HepG2 (cell line): ENCODE measurements around the gene DTNB. TPM values are rescaled to one million over a fixed set of nuclear protein-coding genes. Genes with fewer than 3 reads are reported as not detected.

Source experiments
- KDM6A ChIP-seq: IDR thresholded peaks from 2 replicates; pipeline ENCODE4 v1.6.1; 2016; ENCODE audit warnings: low read depth
- SRY ChIP-seq: sonication (generic); formaldehyde crosslinking; IDR thresholded peaks from 2 replicates; pipeline ENCODE4 v1.8.0; 2022; ENCODE audit warnings: mild to moderate bottlenecking, missing genetic modification reagents
- ZNF432 ChIP-seq: sonication (generic); formaldehyde crosslinking; IDR thresholded peaks from 2 replicates; pipeline ENCODE4 v1.5.0; 2020; ENCODE audit warnings: missing genetic modification reagents, mild to moderate bottlenecking, borderline replicate concordance
- ZNF713 ChIP-seq: sonication (generic); formaldehyde crosslinking; IDR thresholded peaks from 2 replicates; pipeline ENCODE4 v1.4.0; 2020; ENCODE audit warnings: mild to moderate bottlenecking, missing genetic modification reagents
- polyA plus RNA-seq, 8 experiments: library from polyadenylated mRNA; depleted of rRNA in 3 of 8; stranded (reverse) in 7 of 8; unstranded in 1 of 8; fragments of >200 nt; fragmentation: Illumina TruSeq in 4 of 8; extraction: Trizol in 4 of 8; gene quantifications; 2 replicates each; pipeline versions ENCODE4 v1.2.1 to v1.2.3, GENCODE V29; 2011 to 2016; ENCODE audit warnings: low read depth in 4 of 8, missing spikeins in 1 of 8, mixed read lengths in 1 of 8; ENCODE audit not compliant: insufficient read depth in 1 of 8
- total RNA-seq, 5 experiments: library from RNA; depleted of rRNA; stranded (reverse); fragments of >200 nt; fragmentation: Illumina TruSeq; extraction: Trizol; gene quantifications; 2 replicates each; pipeline ENCODE4 v1.2.3, GENCODE V29; 2016; ENCODE audit warnings: low read depth in 1 of 5
- TF ChIP-seq, protein P1 (sequence below): sonication (generic); formaldehyde crosslinking; IDR thresholded peaks from 2 replicates; pipeline ENCODE4 v1.4.0; 2020; ENCODE audit warnings: missing genetic modification reagents
- TF ChIP-seq, protein P2 (sequence below): sonication (generic); formaldehyde crosslinking; conservative IDR thresholded peaks from 2 replicates; pipeline ENCODE4 v1.4.0; 2020; ENCODE audit warnings: missing genetic modification reagents
- TF ChIP-seq, protein P3 (sequence below): IDR thresholded peaks from 2 replicates; pipeline ENCODE4 v1.6.1; 2012; ENCODE audit warnings: low read depth, low read length, improper control_type of control experiment
- TF ChIP-seq, protein P4 (sequence below): sonication (generic); formaldehyde crosslinking; IDR thresholded peaks from 2 replicates; pipeline ENCODE4 v1.4.0; 2020; ENCODE audit warnings: missing genetic modification reagents
- TF ChIP-seq, protein P5 (sequence below): IDR thresholded peaks from 2 replicates; pipeline ENCODE4 v1.6.1; 2016; ENCODE audit warnings: low read depth
- TF ChIP-seq, protein P6 (sequence below): IDR thresholded peaks from 2 replicates; pipeline ENCODE4 v1.4.0; 2020; ENCODE audit warnings: mild to moderate bottlenecking, missing genetic modification reagents

The DTNB gene
- total and polyA plus RNA-seq, 2 of the 13 experiments (the other 11 are each of a cell fraction or from before 2014, with no cell fraction given) = 14.4 to 23.9 TPM

DNA sequence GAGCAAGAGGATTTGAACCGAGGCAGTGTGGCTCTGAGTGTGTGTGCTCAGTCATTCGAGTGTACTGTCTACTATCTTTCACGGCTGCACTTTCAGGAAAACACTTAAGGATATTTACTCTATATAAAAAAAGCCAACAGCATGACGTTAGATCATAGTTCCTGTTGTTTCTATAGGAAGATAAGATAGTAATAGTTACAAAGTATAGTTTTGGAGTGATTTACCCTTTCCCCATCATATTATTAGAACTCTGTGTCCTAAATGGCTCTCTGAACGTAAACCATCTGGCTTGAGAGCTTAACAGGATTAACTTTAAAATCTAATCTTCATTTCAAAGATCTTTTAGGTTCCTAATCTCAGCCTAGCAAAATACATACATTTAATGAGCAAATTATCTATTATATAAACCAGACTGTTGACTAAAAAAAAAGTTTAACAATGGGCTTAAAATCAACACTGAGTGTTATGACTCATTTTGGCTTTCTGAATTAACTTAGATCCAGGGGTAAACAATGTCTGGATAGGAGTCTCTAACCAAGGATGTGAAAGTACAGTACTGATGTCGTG, 181.3 kb downstream of the DTNB start (continued):
- TF ChIP-seq, protein P1, sequence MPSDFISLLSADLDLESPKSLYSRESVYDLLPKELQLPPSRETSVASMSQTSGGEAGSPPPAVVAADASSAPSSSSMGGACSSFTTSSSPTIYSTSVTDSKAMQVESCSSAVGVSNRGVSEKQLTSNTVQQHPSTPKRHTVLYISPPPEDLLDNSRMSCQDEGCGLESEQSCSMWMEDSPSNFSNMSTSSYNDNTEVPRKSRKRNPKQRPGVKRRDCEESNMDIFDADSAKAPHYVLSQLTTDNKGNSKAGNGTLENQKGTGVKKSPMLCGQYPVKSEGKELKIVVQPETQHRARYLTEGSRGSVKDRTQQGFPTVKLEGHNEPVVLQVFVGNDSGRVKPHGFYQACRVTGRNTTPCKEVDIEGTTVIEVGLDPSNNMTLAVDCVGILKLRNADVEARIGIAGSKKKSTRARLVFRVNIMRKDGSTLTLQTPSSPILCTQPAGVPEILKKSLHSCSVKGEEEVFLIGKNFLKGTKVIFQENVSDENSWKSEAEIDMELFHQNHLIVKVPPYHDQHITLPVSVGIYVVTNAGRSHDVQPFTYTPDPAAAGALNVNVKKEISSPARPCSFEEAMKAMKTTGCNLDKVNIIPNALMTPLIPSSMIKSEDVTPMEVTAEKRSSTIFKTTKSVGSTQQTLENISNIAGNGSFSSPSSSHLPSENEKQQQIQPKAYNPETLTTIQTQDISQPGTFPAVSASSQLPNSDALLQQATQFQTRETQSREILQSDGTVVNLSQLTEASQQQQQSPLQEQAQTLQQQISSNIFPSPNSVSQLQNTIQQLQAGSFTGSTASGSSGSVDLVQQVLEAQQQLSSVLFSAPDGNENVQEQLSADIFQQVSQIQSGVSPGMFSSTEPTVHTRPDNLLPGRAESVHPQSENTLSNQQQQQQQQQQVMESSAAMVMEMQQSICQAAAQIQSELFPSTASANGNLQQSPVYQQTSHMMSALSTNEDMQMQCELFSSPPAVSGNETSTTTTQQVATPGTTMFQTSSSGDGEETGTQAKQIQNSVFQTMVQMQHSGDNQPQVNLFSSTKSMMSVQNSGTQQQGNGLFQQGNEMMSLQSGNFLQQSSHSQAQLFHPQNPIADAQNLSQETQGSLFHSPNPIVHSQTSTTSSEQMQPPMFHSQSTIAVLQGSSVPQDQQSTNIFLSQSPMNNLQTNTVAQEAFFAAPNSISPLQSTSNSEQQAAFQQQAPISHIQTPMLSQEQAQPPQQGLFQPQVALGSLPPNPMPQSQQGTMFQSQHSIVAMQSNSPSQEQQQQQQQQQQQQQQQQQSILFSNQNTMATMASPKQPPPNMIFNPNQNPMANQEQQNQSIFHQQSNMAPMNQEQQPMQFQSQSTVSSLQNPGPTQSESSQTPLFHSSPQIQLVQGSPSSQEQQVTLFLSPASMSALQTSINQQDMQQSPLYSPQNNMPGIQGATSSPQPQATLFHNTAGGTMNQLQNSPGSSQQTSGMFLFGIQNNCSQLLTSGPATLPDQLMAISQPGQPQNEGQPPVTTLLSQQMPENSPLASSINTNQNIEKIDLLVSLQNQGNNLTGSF = no peak
- TF ChIP-seq, protein P2, sequence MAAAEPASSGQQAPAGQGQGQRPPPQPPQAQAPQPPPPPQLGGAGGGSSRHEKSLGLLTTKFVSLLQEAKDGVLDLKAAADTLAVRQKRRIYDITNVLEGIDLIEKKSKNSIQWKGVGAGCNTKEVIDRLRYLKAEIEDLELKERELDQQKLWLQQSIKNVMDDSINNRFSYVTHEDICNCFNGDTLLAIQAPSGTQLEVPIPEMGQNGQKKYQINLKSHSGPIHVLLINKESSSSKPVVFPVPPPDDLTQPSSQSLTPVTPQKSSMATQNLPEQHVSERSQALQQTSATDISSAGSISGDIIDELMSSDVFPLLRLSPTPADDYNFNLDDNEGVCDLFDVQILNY (CRISPR knock-in tag) = no peak
- TF ChIP-seq, protein P3, sequence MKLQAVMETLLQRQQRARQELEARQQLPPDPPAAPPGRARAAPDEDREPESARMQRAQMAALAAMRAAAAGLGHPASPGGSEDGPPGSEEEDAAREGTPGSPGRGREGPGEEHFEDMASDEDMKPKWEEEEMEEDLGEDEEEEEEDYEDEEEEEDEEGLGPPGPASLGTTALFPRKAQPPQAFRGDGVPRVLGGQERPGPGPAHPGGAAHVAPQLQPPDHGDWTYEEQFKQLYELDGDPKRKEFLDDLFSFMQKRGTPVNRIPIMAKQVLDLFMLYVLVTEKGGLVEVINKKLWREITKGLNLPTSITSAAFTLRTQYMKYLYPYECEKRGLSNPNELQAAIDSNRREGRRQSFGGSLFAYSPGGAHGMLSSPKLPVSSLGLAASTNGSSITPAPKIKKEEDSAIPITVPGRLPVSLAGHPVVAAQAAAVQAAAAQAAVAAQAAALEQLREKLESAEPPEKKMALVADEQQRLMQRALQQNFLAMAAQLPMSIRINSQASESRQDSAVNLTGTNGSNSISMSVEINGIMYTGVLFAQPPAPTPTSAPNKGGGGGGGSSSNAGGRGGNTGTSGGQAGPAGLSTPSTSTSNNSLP = peak; percentile 57; the same call in 1 of the 2 replicates
- TF ChIP-seq ZNF432 (CRISPR knock-in tag) (no peak), ZNF713 (CRISPR knock-in tag) (no peak), KDM6A (no peak), SRY (no peak)
- TF ChIP-seq, protein P4, sequence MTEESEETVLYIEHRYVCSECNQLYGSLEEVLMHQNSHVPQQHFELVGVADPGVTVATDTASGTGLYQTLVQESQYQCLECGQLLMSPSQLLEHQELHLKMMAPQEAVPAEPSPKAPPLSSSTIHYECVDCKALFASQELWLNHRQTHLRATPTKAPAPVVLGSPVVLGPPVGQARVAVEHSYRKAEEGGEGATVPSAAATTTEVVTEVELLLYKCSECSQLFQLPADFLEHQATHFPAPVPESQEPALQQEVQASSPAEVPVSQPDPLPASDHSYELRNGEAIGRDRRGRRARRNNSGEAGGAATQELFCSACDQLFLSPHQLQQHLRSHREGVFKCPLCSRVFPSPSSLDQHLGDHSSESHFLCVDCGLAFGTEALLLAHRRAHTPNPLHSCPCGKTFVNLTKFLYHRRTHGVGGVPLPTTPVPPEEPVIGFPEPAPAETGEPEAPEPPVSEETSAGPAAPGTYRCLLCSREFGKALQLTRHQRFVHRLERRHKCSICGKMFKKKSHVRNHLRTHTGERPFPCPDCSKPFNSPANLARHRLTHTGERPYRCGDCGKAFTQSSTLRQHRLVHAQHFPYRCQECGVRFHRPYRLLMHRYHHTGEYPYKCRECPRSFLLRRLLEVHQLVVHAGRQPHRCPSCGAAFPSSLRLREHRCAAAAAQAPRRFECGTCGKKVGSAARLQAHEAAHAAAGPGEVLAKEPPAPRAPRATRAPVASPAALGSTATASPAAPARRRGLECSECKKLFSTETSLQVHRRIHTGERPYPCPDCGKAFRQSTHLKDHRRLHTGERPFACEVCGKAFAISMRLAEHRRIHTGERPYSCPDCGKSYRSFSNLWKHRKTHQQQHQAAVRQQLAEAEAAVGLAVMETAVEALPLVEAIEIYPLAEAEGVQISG = no peak
- TF ChIP-seq, protein P5, sequence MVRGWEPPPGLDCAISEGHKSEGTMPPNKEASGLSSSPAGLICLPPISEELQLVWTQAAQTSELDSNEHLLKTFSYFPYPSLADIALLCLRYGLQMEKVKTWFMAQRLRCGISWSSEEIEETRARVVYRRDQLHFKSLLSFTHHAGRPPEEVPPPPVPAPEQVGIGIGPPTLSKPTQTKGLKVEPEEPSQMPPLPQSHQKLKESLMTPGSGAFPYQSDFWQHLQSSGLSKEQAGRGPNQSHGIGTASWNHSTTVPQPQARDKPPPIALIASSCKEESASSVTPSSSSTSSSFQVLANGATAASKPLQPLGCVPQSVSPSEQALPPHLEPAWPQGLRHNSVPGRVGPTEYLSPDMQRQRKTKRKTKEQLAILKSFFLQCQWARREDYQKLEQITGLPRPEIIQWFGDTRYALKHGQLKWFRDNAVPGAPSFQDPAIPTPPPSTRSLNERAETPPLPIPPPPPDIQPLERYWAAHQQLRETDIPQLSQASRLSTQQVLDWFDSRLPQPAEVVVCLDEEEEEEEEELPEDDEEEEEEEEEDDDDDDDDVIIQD (CRISPR knock-in tag) = 0 out of 2 replicates have a peak, but pooled peaks have one; percentile 37
- TF ChIP-seq, protein P6, sequence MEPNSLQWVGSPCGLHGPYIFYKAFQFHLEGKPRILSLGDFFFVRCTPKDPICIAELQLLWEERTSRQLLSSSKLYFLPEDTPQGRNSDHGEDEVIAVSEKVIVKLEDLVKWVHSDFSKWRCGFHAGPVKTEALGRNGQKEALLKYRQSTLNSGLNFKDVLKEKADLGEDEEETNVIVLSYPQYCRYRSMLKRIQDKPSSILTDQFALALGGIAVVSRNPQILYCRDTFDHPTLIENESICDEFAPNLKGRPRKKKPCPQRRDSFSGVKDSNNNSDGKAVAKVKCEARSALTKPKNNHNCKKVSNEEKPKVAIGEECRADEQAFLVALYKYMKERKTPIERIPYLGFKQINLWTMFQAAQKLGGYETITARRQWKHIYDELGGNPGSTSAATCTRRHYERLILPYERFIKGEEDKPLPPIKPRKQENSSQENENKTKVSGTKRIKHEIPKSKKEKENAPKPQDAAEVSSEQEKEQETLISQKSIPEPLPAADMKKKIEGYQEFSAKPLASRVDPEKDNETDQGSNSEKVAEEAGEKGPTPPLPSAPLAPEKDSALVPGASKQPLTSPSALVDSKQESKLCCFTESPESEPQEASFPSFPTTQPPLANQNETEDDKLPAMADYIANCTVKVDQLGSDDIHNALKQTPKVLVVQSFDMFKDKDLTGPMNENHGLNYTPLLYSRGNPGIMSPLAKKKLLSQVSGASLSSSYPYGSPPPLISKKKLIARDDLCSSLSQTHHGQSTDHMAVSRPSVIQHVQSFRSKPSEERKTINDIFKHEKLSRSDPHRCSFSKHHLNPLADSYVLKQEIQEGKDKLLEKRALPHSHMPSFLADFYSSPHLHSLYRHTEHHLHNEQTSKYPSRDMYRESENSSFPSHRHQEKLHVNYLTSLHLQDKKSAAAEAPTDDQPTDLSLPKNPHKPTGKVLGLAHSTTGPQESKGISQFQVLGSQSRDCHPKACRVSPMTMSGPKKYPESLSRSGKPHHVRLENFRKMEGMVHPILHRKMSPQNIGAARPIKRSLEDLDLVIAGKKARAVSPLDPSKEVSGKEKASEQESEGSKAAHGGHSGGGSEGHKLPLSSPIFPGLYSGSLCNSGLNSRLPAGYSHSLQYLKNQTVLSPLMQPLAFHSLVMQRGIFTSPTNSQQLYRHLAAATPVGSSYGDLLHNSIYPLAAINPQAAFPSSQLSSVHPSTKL (CRISPR knock-in tag) = peak; percentile 50; the same call in 1 of the 2 replicates
